Stimulated activated CD4-positive, alpha-beta T cell treated with anti-CD3 and anti-CD28 coated beads, Interleukin-4, amount 100 ng/mL, for 1 hour (primary cell): ENCODE data around the gene SLCO2A1.
A peak's percentile ranks its signal among the peaks of the same experiment; 100 is the strongest.

ENCODE experiments used
- DNase-seq: peaks from one replicate; pipeline ENCODE4 v3.0.0-alpha.2; 2020

SLCO2A1 gene

GRCh38 chr3:133928903-133929607 is 100.7 kb downstream of the SLCO2A1 start:
- DNase-seq = no peak

GRCh38 chr3:133928136-133928893 is 101.4 kb downstream of the SLCO2A1 start:
- no peak for DNase-seq

GRCh38 chr3:133927540-133928066 is 102.1 kb downstream of the SLCO2A1 start:
- DNase-seq = peak; percentile 83

- DNase-seq = no peak
Measured at GRCh38 chr3:133926736-133927539, 102.8 kb downstream of the SLCO2A1 start.

GRCh38 chr3:133925960-133926735 is 103.6 kb downstream of the SLCO2A1 start:
- DNase-seq = no peak

- no peak for DNase-seq
Measured at GRCh38 chr3:133924041-133924440, 105.7 kb downstream of the SLCO2A1 start.

- DNase-seq = no peak
Measured at GRCh38 chr3:133921592-133921991, 108.1 kb downstream of the SLCO2A1 start.

- no peak for DNase-seq
Measured at GRCh38 chr3:133917144-133917543, 112.6 kb downstream of the SLCO2A1 start.

- no peak for DNase-seq
Measured at GRCh38 chr3:133915685-133916658, 113.8 kb downstream of the SLCO2A1 start.

GRCh38 chr3:133914839-133915600 is 114.7 kb downstream of the SLCO2A1 start:
- DNase-seq = no peak

- no peak for DNase-seq
Measured at GRCh38 chr3:133910422-133910821, 119.3 kb downstream of the SLCO2A1 start.

- DNase-seq = no peak
Measured at GRCh38 chr3:133905376-133905775, 124.3 kb downstream of the SLCO2A1 start.

- DNase-seq = no peak
Measured at GRCh38 chr3:133901847-133902246, 127.9 kb downstream of the SLCO2A1 start.

GRCh38 chr3:133901083-133901482 is 128.6 kb downstream of the SLCO2A1 start:
- no peak for DNase-seq

GRCh38 chr3:133899311-133899710 is 130.4 kb downstream of the SLCO2A1 start:
- DNase-seq = no peak

GRCh38 chr3:133897547-133897946 is 132.2 kb downstream of the SLCO2A1 start:
- DNase-seq = no peak

- no peak for DNase-seq
Measured at GRCh38 chr3:133896002-133896761, 133.5 kb downstream of the SLCO2A1 start.

- no peak for DNase-seq
Measured at GRCh38 chr3:133895208-133896001, 134.3 kb downstream of the SLCO2A1 start, which contains the start of gene RAB6B. Gene RAB6B, minus strand, starts transcription at chr3:133895882. Its CDS starts 416 bp downstream, at chr3:133895466.
